HEK293 (cell line): Measurements from ENCODE around the gene RNU7-1.

Source experiments
- CTCF ChIA-PET: fragments of 350-600 bp; formaldehyde crosslinking; extraction: SDS; loops from one replicate; lab custom pipeline; 2021; ENCODE audit warnings: antibody characterized with exemption; lab: Yijun Ruan, JAX
- POLR2A ChIA-PET: fragments of 300-600 bp; formaldehyde crosslinking; extraction: SDS; loops from one replicate; lab custom pipeline; 2020; ENCODE audit warnings: antibody characterized with exemption, inconsistent platforms; lab: Yijun Ruan, JAX
- H3K27ac ChIP-seq: fragments of 200-500 bp; sonication (Bioruptor generic); 2 replicates; pipeline ENCODE4 v1.5.1; 2014; ENCODE audit warnings: low read depth, low read length, control low read depth, inconsistent platforms; ENCODE audit errors: extremely low read depth
- H3K36me3 ChIP-seq, 2 experiments: fragments of 200-500 bp in 1 of 2; sonication (Bioruptor generic) in 1 of 2; 1 replicate in 1 of 2; 2 replicates in 1 of 2; pipeline ENCODE4 v1.5.1; 2014 to 2017; ENCODE audit warnings: inconsistent platforms in 2 of 2, low read length in 2 of 2; ENCODE audit not compliant: control insufficient read depth in 2 of 2, insufficient read depth in 1 of 2
- H3K4me1 ChIP-seq: fragments of 200-500 bp; sonication (Bioruptor generic); 2 replicates; pipeline ENCODE4 v1.5.1; 2014; ENCODE audit warnings: mild to moderate bottlenecking, low read length, inconsistent platforms; ENCODE audit not compliant: control insufficient read depth, insufficient read depth
- H3K4me3 ChIP-seq: 2 replicates; pipeline ENCODE4 v1.5.1; 2011; ENCODE audit warnings: low read depth, mild to moderate bottlenecking, control low read depth, low read length, moderate library complexity
- H3K9me3 ChIP-seq: fragments of 200-500 bp; sonication (Bioruptor generic); 2 replicates; pipeline ENCODE4 v1.5.1; 2014; ENCODE audit warnings: low read depth, low read length, inconsistent platforms; ENCODE audit not compliant: control insufficient read depth, insufficient read depth
- FEZF1 ChIP-seq: fragments of 450-650 bp; formaldehyde crosslinking; IDR thresholded peaks from 2 replicates; pipeline ENCODE4 v1.5.1; 2016; ENCODE audit warnings: missing biosample characterization, missing genetic modification characterization
- KLF1 ChIP-seq: fragments of 450-650 bp; formaldehyde crosslinking; IDR thresholded peaks from 2 replicates; pipeline ENCODE4 v1.5.1; 2016; ENCODE audit warnings: missing biosample characterization, missing genetic modification characterization
- PATZ1 ChIP-seq: fragments of 450-650 bp; formaldehyde crosslinking; IDR thresholded peaks from 2 replicates; pipeline ENCODE4 v1.5.1; 2016; ENCODE audit warnings: missing biosample characterization, missing genetic modification characterization
- YY2 ChIP-seq: fragments of 450-650 bp; formaldehyde crosslinking; IDR thresholded peaks from 2 replicates; pipeline ENCODE4 v1.5.1; 2016; ENCODE audit warnings: missing biosample characterization, missing genetic modification characterization
- ZBTB11 ChIP-seq: fragments of 450-650 bp; formaldehyde crosslinking; conservative IDR thresholded peaks from 2 replicates; pipeline ENCODE4 v1.5.1; 2016; ENCODE audit warnings: low read depth, missing biosample characterization, missing genetic modification characterization
- ZBTB26 ChIP-seq: fragments of 450-650 bp; formaldehyde crosslinking; optimal IDR thresholded peaks from 2 replicates; pipeline ENCODE3; 2016; ENCODE audit warnings: missing biosample characterization, mild to moderate bottlenecking, missing genetic modification characterization
- ZFHX2 ChIP-seq: fragments of 450-650 bp; formaldehyde crosslinking; conservative IDR thresholded peaks from 2 replicates; pipeline ENCODE4 v1.5.1; 2016; ENCODE audit warnings: missing biosample characterization, missing genetic modification characterization
- ZFP3 ChIP-seq: fragments of 450-650 bp; formaldehyde crosslinking; IDR thresholded peaks from 2 replicates; pipeline ENCODE4 v1.5.1; 2016; ENCODE audit warnings: low read depth, missing biosample characterization, missing genetic modification characterization
- ZNF184 ChIP-seq: fragments of 450-650 bp; IDR thresholded peaks from 2 replicates; pipeline ENCODE4 v1.5.1; 2018; ENCODE audit warnings: missing biosample characterization, mild to moderate bottlenecking, missing genetic modification characterization
- ZNF280C ChIP-seq: fragments of 450-650 bp; formaldehyde crosslinking; IDR thresholded peaks from 2 replicates; pipeline ENCODE4 v1.5.1; 2016; ENCODE audit warnings: missing biosample characterization, missing genetic modification characterization
- ZNF324 ChIP-seq: fragments of 450-650 bp; formaldehyde crosslinking; IDR thresholded peaks from 2 replicates; pipeline ENCODE4 v1.5.1; 2016; ENCODE audit warnings: missing biosample characterization, missing genetic modification characterization
- ZNF426 ChIP-seq: fragments of 450-650 bp; formaldehyde crosslinking; IDR thresholded peaks from 2 replicates; pipeline ENCODE4 v1.5.1; 2017; ENCODE audit warnings: missing biosample characterization, missing genetic modification characterization, mild to moderate bottlenecking, inconsistent platforms, moderate library complexity
- ZNF580 ChIP-seq: fragments of 450-650 bp; formaldehyde crosslinking; IDR thresholded peaks from 2 replicates; pipeline ENCODE4 v1.5.1; 2016; ENCODE audit warnings: missing biosample characterization, missing genetic modification characterization
- ZNF658 ChIP-seq: fragments of 450-650 bp; formaldehyde crosslinking; IDR thresholded peaks from 2 replicates; pipeline ENCODE4; 2016; ENCODE audit warnings: missing biosample characterization, missing genetic modification characterization
- ZNF76 ChIP-seq: fragments of 450-650 bp; formaldehyde crosslinking; IDR thresholded peaks from 2 replicates; pipeline ENCODE4; 2016; ENCODE audit warnings: low read depth, missing biosample characterization, missing genetic modification characterization, borderline replicate concordance
- TF ChIP-seq, protein P1 (sequence below): fragments of 450-650 bp; formaldehyde crosslinking; IDR thresholded peaks from 2 replicates; pipeline ENCODE4 v1.5.1; 2016; ENCODE audit warnings: missing biosample characterization, missing genetic modification characterization
- TF ChIP-seq, protein P2 (sequence below): fragments of 450-650 bp; formaldehyde crosslinking; IDR thresholded peaks from 2 replicates; pipeline ENCODE4 v1.5.1; 2016; ENCODE audit warnings: missing biosample characterization, missing genetic modification characterization

The RNU7-1 gene

DNA sequence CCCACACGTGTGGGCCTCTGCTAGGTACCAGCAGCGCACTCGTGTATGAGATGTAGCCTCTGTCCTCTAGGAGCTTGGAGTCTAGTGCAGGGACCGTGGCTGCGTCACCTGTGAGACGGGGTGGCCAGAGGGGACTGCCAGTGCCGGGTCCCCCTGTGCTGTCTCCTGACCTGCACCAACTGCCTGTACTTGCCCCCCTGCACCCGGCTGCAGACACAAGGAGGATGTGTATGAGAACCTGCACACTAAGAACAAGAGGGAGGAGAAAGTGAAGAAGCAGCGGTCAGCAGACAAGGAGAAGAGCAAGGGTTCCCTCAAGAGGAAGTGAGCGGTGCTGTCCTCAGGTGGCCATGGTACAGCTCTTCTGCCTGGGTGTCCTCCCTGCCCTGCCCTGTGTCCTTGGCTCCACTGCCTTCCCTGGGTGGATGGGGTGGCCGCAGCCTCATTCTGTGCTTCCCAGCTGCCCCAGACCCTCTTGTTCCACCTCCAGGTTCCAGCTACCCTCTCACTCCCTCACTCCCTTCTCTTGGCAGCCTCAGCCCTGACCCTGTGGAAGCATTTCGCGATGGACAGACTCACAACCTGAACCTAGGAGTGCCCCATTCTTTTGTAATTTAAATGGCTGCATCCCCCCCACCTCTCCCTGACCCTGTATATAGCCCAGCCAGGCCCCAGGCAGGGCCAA lies 17.1 kb downstream of the RNU7-1 start:
- CTCF ChIA-PET = interaction anchor here (0.6 to 7.7 kb wide), 5 partner anchors 10 to 152 kb away, joined by 3 to 138 read pairs (median 10); partner anchors contain the start of genes C12orf57, PTPN6 and RNU7-1
- POLR2A ChIA-PET = interaction anchor here (1.5 to 3.2 kb wide), 2 partner anchors 15 to 17 kb away, joined by 6 to 22 read pairs; partner anchors contain the start of genes C12orf57 and RNU7-1
- TF ChIP-seq ZBTB11 (tag by site-specific recombination) = no peak
- TF ChIP-seq, protein P1, sequence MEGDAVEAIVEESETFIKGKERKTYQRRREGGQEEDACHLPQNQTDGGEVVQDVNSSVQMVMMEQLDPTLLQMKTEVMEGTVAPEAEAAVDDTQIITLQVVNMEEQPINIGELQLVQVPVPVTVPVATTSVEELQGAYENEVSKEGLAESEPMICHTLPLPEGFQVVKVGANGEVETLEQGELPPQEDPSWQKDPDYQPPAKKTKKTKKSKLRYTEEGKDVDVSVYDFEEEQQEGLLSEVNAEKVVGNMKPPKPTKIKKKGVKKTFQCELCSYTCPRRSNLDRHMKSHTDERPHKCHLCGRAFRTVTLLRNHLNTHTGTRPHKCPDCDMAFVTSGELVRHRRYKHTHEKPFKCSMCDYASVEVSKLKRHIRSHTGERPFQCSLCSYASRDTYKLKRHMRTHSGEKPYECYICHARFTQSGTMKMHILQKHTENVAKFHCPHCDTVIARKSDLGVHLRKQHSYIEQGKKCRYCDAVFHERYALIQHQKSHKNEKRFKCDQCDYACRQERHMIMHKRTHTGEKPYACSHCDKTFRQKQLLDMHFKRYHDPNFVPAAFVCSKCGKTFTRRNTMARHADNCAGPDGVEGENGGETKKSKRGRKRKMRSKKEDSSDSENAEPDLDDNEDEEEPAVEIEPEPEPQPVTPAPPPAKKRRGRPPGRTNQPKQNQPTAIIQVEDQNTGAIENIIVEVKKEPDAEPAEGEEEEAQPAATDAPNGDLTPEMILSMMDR (tag by site-specific recombination) = peak; percentile 92
- peaks cover 2% of the 10 kb centered on the region; the same call in 1 of the 2 replicates for H3K4me1 ChIP-seq
- no peak overlapping the region for H3K4me3 ChIP-seq
- peaks cover 0 to 18% of the 10 kb centered on the region in 2 experiments; a peak in 1 of 3 replicates for H3K36me3 ChIP-seq
- no peaks in the 10 kb centered on the region for H3K9me3 ChIP-seq
- peak overlapping the region; percentile 45; the same call in 1 of the 2 replicates for H3K27ac ChIP-seq

DNA sequence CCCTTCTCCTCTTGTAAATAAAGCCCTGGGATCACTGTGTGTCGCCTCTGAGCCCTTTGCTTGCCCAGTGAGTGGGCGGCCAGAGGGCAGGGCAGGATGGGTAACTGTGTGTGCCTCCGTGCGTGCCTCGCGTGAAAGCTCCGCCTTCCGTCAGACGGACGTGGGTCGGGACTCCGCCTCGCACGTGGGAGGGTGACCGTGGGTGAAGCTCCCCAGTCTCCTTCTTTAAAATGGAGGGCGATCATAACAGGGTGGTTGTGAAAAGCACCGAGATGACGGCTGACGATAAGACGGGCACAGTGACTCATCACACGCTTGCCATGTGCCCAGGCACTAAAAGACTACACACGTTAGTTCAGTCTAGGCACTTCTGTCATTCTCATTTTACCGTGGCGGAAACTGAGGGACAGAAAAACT lies 17.7 kb downstream of the RNU7-1 start:
- no peaks in the 10 kb centered on the region for H3K9me3 ChIP-seq
- H3K4me1 ChIP-seq = peaks cover 2% of the 10 kb centered on the region; the same call in 1 of the 2 replicates
- ChIA-PET CTCF (interaction anchor here (0.6 to 7.7 kb wide), 11 partner anchors 8 to 152 kb away, joined by 3 to 138 read pairs (median 4); partner anchors contain the start of genes C12orf57, C1RL, PTPN6 and RNU7-1), POLR2A (interaction anchor here (1.0 to 3.2 kb wide), 3 partner anchors 16 to 195 kb away, joined by 6 to 22 read pairs (median 6); partner anchors contain the start of genes C12orf57, PTMS and RNU7-1)
- no peak overlapping the region for H3K4me3 ChIP-seq
- peak overlapping the region; percentile 45 for H3K27ac ChIP-seq
- H3K36me3 ChIP-seq = peaks cover 0 to 24% of the 10 kb centered on the region in 2 experiments; a peak in 1 of 3 replicates
- TF ChIP-seq ZNF580 (0 out of 2 replicates have a peak, but pooled peaks have one; percentile 37), ZNF76 (tag by site-specific recombination) (peak; percentile 41; the same call in 1 of the 2 replicates), ZNF184 (peak; percentile 42; the same call in 1 of the 2 replicates), ZNF324 (tag by site-specific recombination) (0 out of 2 replicates have a peak, but pooled peaks have one; percentile 16), ZFHX2 (tag by site-specific recombination) (peak; percentile 99), ZNF426 (tag by site-specific recombination) (no peak), YY2 (tag by site-specific recombination) (peak; percentile 56), ZNF658 (no peak), KLF1 (tag by site-specific recombination) (no peak), ZBTB26 (tag by site-specific recombination) (no peak), PATZ1 (tag by site-specific recombination) (no peak; the same call in 1 of the 2 replicates), ZNF280C (tag by site-specific recombination) (no peak), ZFP3 (tag by site-specific recombination) (no peak), FEZF1 (tag by site-specific recombination) (0 out of 2 replicates have a peak, but pooled peaks have one; percentile 34)
- TF ChIP-seq, protein P2, sequence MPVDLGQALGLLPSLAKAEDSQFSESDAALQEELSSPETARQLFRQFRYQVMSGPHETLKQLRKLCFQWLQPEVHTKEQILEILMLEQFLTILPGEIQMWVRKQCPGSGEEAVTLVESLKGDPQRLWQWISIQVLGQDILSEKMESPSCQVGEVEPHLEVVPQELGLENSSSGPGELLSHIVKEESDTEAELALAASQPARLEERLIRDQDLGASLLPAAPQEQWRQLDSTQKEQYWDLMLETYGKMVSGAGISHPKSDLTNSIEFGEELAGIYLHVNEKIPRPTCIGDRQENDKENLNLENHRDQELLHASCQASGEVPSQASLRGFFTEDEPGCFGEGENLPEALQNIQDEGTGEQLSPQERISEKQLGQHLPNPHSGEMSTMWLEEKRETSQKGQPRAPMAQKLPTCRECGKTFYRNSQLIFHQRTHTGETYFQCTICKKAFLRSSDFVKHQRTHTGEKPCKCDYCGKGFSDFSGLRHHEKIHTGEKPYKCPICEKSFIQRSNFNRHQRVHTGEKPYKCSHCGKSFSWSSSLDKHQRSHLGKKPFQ = no peak
